DMS53 treated with DMSO at 0.1 percent for 48 hours (cell line): ENCODE results near the gene RBP4.
A peak's percentile ranks its signal among the peaks of the same experiment; 100 is the strongest.

Source experiments
- DNase-seq: peaks from one replicate; lab custom pipeline; 2025; ENCODE audit not compliant: unreplicated experiment; lab: John Stamatoyannopoulos, UW

Gene RBP4

GRCh38 chr10:93601146-93601773, at the start of gene RBP4:
Gene RBP4 (minus strand): TSS chr10:93601235. CDS start chr10:93601028, 207 bp downstream.
- peak; percentile 6 for DNase-seq

- DNase-seq: no peak
Observed at GRCh38 chr10:93639791-93640190, 38.8 kb upstream of the RBP4 start.

DNA sequence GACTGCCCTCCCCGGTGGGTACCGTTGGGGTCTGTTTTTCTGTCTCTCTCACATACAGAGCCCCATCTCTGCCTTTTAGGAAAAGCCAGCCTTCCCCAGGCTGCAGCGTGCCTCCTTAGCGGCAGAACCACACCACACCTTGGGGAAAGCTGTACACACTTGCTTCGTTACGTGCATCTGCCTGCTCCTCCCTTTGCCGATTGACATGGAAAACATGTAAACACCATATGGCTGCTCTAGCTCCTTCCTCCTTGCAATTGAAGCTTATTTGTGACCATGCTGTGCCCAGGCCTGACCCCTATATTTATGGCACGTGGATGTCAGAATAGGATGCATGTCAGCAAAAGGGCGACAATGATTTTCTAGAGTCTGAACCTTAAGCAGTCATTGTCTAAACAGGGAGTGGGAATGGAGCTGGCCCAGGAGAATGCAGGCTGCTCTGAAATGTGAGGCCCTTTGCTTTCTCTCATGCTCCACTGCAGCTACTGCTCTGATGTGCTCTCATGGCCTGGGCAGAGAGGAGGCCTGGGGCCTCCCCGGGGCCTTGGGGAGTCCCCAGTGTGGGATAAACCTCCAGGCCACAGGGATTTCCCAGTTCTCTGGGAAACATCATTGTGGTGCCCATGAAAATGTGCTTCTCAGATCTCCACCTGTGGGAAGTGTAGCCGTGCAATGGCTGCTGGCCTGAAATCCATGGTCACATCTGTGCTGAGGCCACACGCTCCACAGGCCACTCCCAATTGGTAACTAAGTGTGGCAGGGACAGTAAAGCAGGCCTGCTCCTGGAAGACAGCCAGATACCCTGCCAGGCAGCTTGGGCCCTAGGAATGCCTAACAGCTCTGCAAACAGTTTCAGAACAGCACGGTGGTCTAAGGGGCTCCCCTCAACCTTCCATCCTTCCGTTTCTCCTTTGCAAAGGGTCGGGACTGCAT, 29.9 kb upstream of the RBP4 start:
- no peak for DNase-seq

DNA sequence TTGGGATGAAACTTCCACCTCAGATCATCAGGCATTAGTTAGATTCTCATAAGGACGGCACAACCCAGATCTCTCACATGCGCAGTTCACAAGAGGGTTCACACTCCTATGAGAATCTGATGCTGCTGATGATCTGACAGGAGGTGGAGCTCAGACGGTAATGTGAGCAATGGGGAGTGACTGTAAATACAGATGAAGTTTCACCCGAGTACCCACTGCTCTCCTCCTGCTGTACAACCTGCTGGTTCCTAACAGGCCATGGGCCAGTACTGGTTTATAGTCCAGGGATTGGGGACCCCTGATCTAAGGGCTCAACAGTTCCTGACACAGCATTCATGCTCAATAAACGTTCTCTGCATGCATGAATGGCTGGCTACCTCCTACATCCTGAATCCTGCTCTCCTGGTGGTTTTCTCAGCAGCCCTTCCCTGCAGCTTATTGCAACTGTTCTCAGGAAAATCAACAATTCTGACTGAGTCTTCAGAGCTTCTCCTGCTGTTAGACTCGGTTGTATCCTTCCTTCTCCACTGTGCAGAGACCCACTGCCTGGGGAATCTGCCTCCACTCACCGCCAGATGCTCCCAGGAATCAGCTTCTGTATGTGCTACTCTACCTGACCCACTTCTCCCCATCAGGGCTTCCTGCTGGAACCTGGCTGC, 28.7 kb upstream of the RBP4 start:
- no peak for DNase-seq

DNA sequence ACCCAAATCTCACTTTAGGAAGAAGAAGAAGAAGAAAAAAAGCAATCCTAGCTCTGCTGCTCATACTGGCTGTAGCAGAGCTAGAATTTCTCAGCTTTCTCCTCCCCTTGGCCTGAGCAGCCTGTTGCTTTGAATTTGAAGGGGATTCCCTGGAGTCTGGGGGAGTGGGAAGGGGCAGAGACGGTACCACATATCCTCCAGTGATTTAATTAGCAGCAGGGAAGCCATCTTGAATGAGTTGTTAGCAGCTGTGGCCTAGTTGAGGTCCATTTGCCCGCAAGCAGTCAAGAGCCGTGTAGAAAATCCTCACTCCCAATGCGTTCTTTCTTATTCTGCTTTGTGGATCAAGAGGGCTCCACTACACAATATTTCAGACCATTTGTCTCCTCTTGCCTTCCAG, 27.8 kb upstream of the RBP4 start:
- DNase-seq: no peak

GRCh38 chr10:93622942-93623341, 21.9 kb upstream of the RBP4 start:
- DNase-seq: no peak

GRCh38 chr10:93620925-93621324, 19.9 kb upstream of the RBP4 start:
- no peak for DNase-seq

- DNase-seq: no peak
Observed at GRCh38 chr10:93615576-93616235, 14.7 kb upstream of the RBP4 start.

GRCh38 chr10:93614101-93614825, 13.2 kb upstream of the RBP4 start:
- no peak for DNase-seq

GRCh38 chr10:93613126-93613525, 12.1 kb upstream of the RBP4 start:
- no peak for DNase-seq

GRCh38 chr10:93612311-93612710, 11.3 kb upstream of the RBP4 start, which contains the start of gene PDE6C:
Gene PDE6C (plus strand): TSS chr10:93612537. CDS start chr10:93612726, 189 bp downstream.
- no peak for DNase-seq

- no peak for DNase-seq
Observed at GRCh38 chr10:93608421-93608820, 7.4 kb upstream of the RBP4 start.

DNA sequence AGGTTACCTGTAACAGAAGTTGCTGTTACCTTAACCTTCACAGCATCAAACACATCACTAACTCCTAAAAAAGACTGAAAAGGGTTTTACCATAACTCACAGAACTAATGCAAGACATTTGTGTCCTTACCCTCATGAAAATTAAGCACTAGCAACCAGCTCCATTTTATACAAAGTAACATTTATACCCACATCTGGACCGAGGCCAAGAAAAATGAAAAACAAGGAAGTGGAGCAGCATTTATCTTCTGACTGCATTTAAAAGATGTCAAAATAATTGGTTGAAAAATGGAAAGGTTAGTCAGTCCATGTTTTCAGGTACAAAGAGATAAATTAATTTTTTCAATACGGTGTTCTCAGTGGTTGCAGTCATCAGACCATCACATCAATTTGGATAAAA, 3.1 kb upstream of the RBP4 start:
- no peak for DNase-seq

DNA sequence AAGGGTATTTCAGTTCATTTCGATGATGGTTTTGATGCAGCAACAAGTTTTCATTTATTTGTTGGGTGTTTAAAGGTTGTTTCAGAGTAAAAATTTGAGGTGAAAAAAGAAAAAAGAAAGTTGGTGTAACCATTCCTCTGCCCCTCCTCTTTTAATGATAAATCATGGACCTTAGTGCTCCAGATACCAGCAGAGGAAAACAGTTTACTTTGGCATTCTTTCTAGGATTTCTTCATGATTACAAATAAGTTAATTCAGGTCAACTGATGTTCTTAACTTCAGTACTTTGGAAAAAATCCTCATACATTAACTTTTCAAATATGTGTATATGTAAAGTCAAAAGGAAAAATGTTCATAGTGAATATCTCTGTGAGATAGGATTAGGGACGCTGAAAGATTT, 2.0 kb upstream of the RBP4 start:
- DNase-seq: no peak

GRCh38 chr10:93601774-93602162, 733 bp upstream of the RBP4 start:
- no peak for DNase-seq

DNA sequence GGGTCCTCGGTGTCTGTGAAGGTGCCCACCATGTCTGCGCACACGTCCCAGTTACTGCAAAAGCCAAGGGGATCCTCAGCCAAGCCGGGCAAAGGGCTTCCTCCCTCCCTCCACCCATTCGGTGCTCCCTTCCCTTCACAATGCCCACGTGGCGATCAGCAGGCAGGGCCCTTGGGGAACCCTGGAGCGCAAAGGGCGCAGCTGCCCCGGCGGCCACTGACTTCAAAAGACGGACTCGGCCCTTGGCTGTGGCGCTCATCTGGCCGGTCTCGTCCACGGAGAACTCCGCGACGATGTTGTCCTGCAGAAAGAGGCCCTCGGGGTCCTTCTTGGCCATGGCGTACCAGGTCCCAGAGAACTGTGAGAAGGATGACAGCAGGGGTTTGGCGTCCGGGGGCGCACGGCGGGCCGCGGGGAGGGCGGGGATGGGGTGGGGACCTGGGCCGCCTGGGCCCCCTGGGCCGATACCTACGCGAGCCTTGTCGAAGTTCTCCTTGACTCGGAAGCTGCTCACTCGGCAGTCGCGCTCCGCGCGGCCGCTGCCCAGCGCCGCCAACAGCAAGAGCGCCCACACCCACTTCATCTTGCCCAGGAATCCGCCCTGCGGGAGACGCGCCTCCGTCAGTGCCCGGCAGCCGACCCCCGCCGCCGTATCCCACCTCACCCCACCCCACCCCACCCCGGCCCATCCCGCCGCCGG, 439 bp downstream of the RBP4 start:
- no peak for DNase-seq

GRCh38 chr10:93599778-93600177, 1.3 kb downstream of the RBP4 start:
- DNase-seq: no peak

- no peak for DNase-seq
Observed at GRCh38 chr10:93599335-93599734, 1.7 kb downstream of the RBP4 start.

GRCh38 chr10:93598157-93598556, 2.9 kb downstream of the RBP4 start:
- DNase-seq: no peak

GRCh38 chr10:93597075-93597599, 3.9 kb downstream of the RBP4 start:
- DNase-seq: no peak
